HCT116 (cell line): ENCODE results near the gene RPS6KA2. TPM values are rescaled to one million over a fixed set of nuclear protein-coding genes. Genes with fewer than 3 reads are reported as not detected.

ENCODE experiments used
- CBX3 ChIP-seq: IDR thresholded peaks from 2 replicates; pipeline ENCODE4 v1.6.1; 2012; ENCODE audit warnings: low read depth
- EZH2 ChIP-seq: fragments of 200-600 bp; sonication (generic); IDR thresholded peaks from 2 replicates; pipeline ENCODE4 v1.6.1; 2017; ENCODE audit warnings: antibody characterized with exemption, mixed run types
- POLR2AphosphoS5 ChIP-seq: IDR thresholded peaks from 2 replicates; pipeline ENCODE4 v1.6.1; 2011; ENCODE audit warnings: mild to moderate bottlenecking, low read depth, low read length, moderate library complexity
- RAD21 ChIP-seq: IDR thresholded peaks from 2 replicates; pipeline ENCODE4 v1.6.1; 2012; ENCODE audit warnings: low read depth, mild to moderate bottlenecking
- SP1 ChIP-seq: IDR thresholded peaks from 2 replicates; pipeline ENCODE4 v1.6.1; 2012; ENCODE audit warnings: low read depth
- TCF7L2 ChIP-seq: IDR thresholded peaks from 2 replicates; pipeline ENCODE4 v1.7.0; 2011; ENCODE audit warnings: borderline replicate concordance, inconsistent platforms; ENCODE audit not compliant: insufficient read depth, insufficient read length; ENCODE audit errors: extremely low read depth
- ZFX ChIP-seq: fragments of 450-650 bp; IDR thresholded peaks from 2 replicates; pipeline ENCODE4 v1.6.1; 2017
- total RNA-seq: library from RNA; stranded (reverse); gene quantifications from one replicate; pipeline ENCODE4 v1.2.1, GENCODE V29; 2021; ENCODE audit not compliant: unreplicated experiment
- TF ChIP-seq, protein P1 (sequence below), 3 experiments: fragments of 200-600 bp in 1 of 3; sonication (generic) in 1 of 3; IDR thresholded peaks in 2 of 3; conservative IDR thresholded peaks in 1 of 3; 2 replicates each; pipeline ENCODE4 v1.5.1; 2012 to 2017; ENCODE audit warnings: low read depth in 2 of 3, low read length in 2 of 3, antibody characterized with exemption in 1 of 3, borderline replicate concordance in 1 of 3, control low read depth in 1 of 3, mild to moderate bottlenecking in 1 of 3, mixed read lengths in 1 of 3, mixed run types in 1 of 3, moderate library complexity in 1 of 3; ENCODE audit not compliant: insufficient read depth in 1 of 3
- TF ChIP-seq, protein P2 (sequence below): IDR thresholded peaks from 2 replicates; pipeline ENCODE4 v1.6.1; 2012; ENCODE audit warnings: low read depth
- TF ChIP-seq, protein P3 (sequence below): IDR thresholded peaks from 2 replicates; pipeline ENCODE4 v1.6.1; 2012

Gene RPS6KA2
- total RNA-seq, 1 experiment from 2014 or later, result 8.5 TPM

DNA sequence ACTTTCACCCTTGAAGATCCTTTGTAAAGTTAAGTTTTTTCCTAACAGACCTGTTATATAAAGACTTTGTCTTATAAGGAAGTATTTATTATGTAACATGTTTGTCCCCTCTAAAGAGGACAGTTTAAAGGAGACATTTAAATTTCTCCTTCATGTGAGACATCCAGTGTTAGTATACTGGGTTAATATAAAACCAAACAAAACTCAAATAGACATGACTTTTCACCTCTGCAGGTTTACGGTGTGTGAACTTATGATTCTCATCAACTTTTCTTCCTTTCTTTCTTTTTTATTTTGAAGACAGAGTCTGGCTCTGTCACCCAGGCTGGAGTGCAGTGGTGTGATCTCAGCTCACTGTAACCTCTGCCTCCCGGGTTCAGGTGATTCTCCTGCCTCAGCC, 226.9 kb downstream of the RPS6KA2 start (continued):
- TF ChIP-seq, protein P1, sequence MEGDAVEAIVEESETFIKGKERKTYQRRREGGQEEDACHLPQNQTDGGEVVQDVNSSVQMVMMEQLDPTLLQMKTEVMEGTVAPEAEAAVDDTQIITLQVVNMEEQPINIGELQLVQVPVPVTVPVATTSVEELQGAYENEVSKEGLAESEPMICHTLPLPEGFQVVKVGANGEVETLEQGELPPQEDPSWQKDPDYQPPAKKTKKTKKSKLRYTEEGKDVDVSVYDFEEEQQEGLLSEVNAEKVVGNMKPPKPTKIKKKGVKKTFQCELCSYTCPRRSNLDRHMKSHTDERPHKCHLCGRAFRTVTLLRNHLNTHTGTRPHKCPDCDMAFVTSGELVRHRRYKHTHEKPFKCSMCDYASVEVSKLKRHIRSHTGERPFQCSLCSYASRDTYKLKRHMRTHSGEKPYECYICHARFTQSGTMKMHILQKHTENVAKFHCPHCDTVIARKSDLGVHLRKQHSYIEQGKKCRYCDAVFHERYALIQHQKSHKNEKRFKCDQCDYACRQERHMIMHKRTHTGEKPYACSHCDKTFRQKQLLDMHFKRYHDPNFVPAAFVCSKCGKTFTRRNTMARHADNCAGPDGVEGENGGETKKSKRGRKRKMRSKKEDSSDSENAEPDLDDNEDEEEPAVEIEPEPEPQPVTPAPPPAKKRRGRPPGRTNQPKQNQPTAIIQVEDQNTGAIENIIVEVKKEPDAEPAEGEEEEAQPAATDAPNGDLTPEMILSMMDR (IDR thresholded peaks at IDR 0.05 in 2 of 3, conservative IDR thresholded peaks at IDR 0.05 in 1 of 3; ENCODE audit: borderline replicate concordance in 1 of 3, insufficient read depth in 1 of 3, low read depth in 2 of 3, low read length in 2 of 3), result no peak
- no peak for TF ChIP-seq EZH2
- TF ChIP-seq, protein P2, sequence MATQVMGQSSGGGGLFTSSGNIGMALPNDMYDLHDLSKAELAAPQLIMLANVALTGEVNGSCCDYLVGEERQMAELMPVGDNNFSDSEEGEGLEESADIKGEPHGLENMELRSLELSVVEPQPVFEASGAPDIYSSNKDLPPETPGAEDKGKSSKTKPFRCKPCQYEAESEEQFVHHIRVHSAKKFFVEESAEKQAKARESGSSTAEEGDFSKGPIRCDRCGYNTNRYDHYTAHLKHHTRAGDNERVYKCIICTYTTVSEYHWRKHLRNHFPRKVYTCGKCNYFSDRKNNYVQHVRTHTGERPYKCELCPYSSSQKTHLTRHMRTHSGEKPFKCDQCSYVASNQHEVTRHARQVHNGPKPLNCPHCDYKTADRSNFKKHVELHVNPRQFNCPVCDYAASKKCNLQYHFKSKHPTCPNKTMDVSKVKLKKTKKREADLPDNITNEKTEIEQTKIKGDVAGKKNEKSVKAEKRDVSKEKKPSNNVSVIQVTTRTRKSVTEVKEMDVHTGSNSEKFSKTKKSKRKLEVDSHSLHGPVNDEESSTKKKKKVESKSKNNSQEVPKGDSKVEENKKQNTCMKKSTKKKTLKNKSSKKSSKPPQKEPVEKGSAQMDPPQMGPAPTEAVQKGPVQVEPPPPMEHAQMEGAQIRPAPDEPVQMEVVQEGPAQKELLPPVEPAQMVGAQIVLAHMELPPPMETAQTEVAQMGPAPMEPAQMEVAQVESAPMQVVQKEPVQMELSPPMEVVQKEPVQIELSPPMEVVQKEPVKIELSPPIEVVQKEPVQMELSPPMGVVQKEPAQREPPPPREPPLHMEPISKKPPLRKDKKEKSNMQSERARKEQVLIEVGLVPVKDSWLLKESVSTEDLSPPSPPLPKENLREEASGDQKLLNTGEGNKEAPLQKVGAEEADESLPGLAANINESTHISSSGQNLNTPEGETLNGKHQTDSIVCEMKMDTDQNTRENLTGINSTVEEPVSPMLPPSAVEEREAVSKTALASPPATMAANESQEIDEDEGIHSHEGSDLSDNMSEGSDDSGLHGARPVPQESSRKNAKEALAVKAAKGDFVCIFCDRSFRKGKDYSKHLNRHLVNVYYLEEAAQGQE, result no peak
- no peak for TF ChIP-seq CBX3
- TF ChIP-seq POLR2AphosphoS5, result no peak
- TF ChIP-seq, protein P3, sequence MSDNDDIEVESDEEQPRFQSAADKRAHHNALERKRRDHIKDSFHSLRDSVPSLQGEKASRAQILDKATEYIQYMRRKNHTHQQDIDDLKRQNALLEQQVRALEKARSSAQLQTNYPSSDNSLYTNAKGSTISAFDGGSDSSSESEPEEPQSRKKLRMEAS, result no peak
- TF ChIP-seq ZFX, result no peak
- TF ChIP-seq SP1, result no peak
- no peak for TF ChIP-seq TCF7L2
- TF ChIP-seq RAD21, result no peak
